Mucosa of rectum (tissue), 2 donors: Measurements from ENCODE around the gene CYP26C1.

Experiments
- H3K27ac ChIP-seq, 2 donors: one replicate each; pipeline ENCODE4 v1.7.0; 2013; ENCODE audit warnings: inconsistent platforms in 2 of 2, low read depth in 2 of 2, low read length in 2 of 2
- H3K27me3 ChIP-seq, 2 donors: one replicate each; pipeline ENCODE4 v1.7.0; 2013; ENCODE audit warnings: low read length in 2 of 2; ENCODE audit not compliant: control insufficient read depth in 2 of 2, insufficient read depth in 2 of 2
- H3K36me3 ChIP-seq, 2 donors: one replicate each; pipeline ENCODE4 v1.7.0; 2013; ENCODE audit warnings: low read length in 2 of 2; ENCODE audit not compliant: control insufficient read depth in 2 of 2, insufficient read depth in 2 of 2
- H3K4me1 ChIP-seq, 2 donors: one replicate each; pipeline ENCODE4 v1.7.0; 2013; ENCODE audit warnings: low read length in 2 of 2, mild to moderate bottlenecking in 1 of 2; ENCODE audit not compliant: control insufficient read depth in 2 of 2, insufficient read depth in 2 of 2
- H3K4me3 ChIP-seq, 2 donors: one replicate each; pipeline ENCODE4 v1.7.0; 2013; ENCODE audit warnings: low read length in 2 of 2
- H3K9ac ChIP-seq, 2 donors: one replicate each; pipeline ENCODE4 v1.7.0; 2013; ENCODE audit warnings: low read length in 2 of 2, low read depth in 1 of 2, mild to moderate bottlenecking in 1 of 2
- H3K9me3 ChIP-seq, 2 donors: one replicate each; pipeline ENCODE4 v1.7.0; 2013; ENCODE audit warnings: low read length in 2 of 2; ENCODE audit not compliant: control insufficient read depth in 2 of 2
- donor health status: healthy.
- donor health status: Normal muscosa, but diverticular disease.

Gene CYP26C1

DNA sequence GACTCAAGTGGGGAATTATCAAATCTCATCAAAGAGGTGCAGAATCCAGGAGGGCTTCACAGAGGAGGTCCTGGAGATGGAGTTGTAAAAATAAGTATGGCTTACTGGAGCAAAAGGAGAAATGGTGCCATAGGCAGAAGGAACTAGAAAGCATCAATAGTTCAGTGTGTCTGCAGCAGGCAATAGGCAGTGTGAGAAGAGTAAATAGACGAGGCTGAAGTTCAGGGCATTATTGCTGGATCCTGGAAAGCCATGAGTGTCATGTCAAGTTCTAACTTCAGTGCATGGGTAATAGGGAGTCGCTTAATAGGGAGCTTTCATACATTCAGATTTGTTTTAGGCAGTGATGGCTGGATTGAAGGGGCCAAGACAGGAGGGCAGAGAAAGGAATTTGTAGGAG lies 52.4 kb downstream of the CYP26C1 start:
- no peak overlapping the region for H3K9ac ChIP-seq
- H3K36me3 ChIP-seq: no peaks in the 10 kb centered on the region
- H3K27ac ChIP-seq: no peak overlapping the region
- H3K4me3 ChIP-seq: no peak overlapping the region
- H3K27me3 ChIP-seq: no peaks in the 10 kb centered on the region
- H3K9me3 ChIP-seq: no peaks in the 10 kb centered on the region
- peaks cover 0 to 4% of the 10 kb centered on the region in 2 donors for H3K4me1 ChIP-seq

DNA sequence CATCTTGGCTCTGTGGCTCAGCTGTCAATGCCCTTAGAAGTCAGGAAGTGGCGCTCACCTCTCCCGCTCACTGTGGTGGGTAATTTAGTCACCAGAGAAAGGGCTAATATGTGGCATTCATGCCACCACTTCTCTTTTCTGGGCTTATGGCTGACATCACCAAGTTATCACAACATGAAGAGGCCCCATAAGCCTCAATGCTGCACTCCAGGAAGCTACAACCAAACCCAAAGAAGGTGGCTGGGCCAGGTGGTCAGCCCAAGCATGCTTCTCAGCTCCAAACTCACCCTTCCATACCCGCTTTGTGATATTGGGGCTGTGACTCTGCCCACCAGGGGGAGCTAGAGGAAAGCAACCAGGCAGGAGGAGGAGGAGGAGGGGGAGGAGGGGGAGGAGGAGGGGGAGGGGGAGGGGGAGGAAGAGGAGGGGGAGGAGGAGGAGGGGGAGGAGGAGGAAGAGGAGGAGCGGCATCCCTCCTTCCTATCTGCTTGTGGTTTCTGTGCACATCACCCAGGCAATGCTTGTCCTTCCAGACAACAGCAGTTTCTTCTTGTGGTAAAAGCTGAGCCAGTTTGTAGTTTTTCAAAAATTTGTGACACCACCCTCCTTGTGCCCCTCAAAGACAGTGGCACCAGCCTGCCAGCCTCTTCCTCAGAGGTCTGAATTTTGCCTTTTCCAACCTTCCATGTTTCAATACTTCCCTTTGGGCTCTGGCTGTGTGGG lies 55.2 kb downstream of the CYP26C1 start:
- Histone ChIP-seq H3K4me3 (no peak overlapping the region), H3K9me3 (no peaks in the 10 kb centered on the region), H3K27ac (no peak overlapping the region), H3K36me3 (no peaks in the 10 kb centered on the region), H3K9ac (no peak overlapping the region), H3K27me3 (no peaks in the 10 kb centered on the region), H3K4me1 (peaks cover 0 to 4% of the 10 kb centered on the region in 2 donors)
